Astrocyte of the cerebellum (primary cell): Measurements from ENCODE around the gene AP5Z1.

Experiments
- DNase-seq: peaks from one replicate; pipeline ENCODE4 v3.0.0-alpha.2; 2011; ENCODE audit warnings: low read depth
- H3K4me3 ChIP-seq: 2 replicates; pipeline ENCODE4 v1.5.1; 2011; ENCODE audit warnings: mild to moderate bottlenecking, low read depth, low read length, moderate library complexity
- CTCF ChIP-seq: IDR thresholded peaks from 2 replicates; pipeline ENCODE4 v1.5.1; 2012; ENCODE audit warnings: low read length, low read depth, moderate library complexity, mild to moderate bottlenecking; ENCODE audit errors: missing control alignments
- in situ Hi-C: cut with HindIII; loops from 2 replicates; pipeline ENCODE4 v1.10.0; 2017; ENCODE audit warnings: low sequenced_read_pairs

AP5Z1 gene

GRCh38 chr7:4764402-4765007 is 10.9 kb upstream of the AP5Z1 start:
- in situ Hi-C loops = no loop called here
- TF ChIP-seq CTCF = no peak
- no peak for DNase-seq
- no peak overlapping the region for H3K4me3 ChIP-seq

- no peak overlapping the region for H3K4me3 ChIP-seq
- peak; percentile 37 for TF ChIP-seq CTCF
- in situ Hi-C loops = no loop called here
- no peak for DNase-seq
Measured at GRCh38 chr7:4765776-4766490, 9.5 kb upstream of the AP5Z1 start.

GRCh38 chr7:4766666-4767519 is 8.5 kb upstream of the AP5Z1 start:
- no peak for DNase-seq
- in situ Hi-C loops = no loop called here
- no peak overlapping the region for H3K4me3 ChIP-seq
- TF ChIP-seq CTCF = no peak

- no peak overlapping the region for H3K4me3 ChIP-seq
- TF ChIP-seq CTCF = no peak
- in situ Hi-C loops = no loop called here
- no peak for DNase-seq
Measured at GRCh38 chr7:4768597-4769569, 6.5 kb upstream of the AP5Z1 start.

- DNase-seq = no peak
- TF ChIP-seq CTCF = no peak
- in situ Hi-C loops = no loop called here
- no peak overlapping the region for H3K4me3 ChIP-seq
Measured at GRCh38 chr7:4769761-4770160, 5.7 kb upstream of the AP5Z1 start.

GRCh38 chr7:4770886-4771285 is 4.5 kb upstream of the AP5Z1 start:
- no peak for TF ChIP-seq CTCF
- H3K4me3 ChIP-seq = no peak overlapping the region
- in situ Hi-C loops = no loop called here
- DNase-seq = no peak
